ENCODE data around the gene C22orf23. TPM values are rescaled to one million over a fixed set of nuclear protein-coding genes. Genes with fewer than 3 reads are reported as not detected.
"Not testable (repeated sequence)": the region's sequence is repeated elsewhere in the genome, so short reads cannot be mapped to it uniquely, and the experiment has no call there.

The C22orf23 gene
- total RNA-seq, 2 experiments from 2014 or later: not detected

DNA sequence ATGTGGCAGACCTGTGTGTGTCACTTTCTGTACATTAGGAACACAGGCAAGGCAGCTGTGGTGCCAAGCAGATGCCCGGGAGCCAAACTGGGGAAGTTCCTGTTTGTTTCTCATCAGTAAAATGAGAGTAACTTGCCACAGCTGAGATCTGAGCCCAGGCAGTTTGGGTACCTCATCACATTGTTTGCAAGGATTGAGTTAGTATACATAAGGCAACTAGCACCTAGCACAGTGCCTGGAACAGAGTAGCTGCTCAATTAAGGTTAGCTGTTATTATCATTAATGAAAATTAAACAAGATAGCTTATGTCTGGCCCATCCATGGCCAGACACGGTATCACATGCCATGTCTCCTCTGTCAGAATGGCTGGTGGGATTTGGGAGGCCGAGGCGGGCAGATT lies 23.1 kb upstream of the C22orf23 start:
- no peaks in the 10 kb centered on the region for H3K27me3 Mint-ChIP-seq (ENCODE audit: low read depth)
- no peak for DNase-seq
- no peak overlapping the region for H3K27ac Mint-ChIP-seq
- H3K4me1 Mint-ChIP-seq (ENCODE audit: low read depth): no peaks in the 10 kb centered on the region
- POLR2A ChIA-PET: no interaction called here
- H3K4me3 Mint-ChIP-seq: no peak overlapping the region
- H3K9me3 Mint-ChIP-seq (ENCODE audit: insufficient read depth): no peaks in the 10 kb centered on the region
- CTCF ChIA-PET: no interaction called here
- ATAC-seq: no peak
- no peaks in the 10 kb centered on the region for H3K36me3 Mint-ChIP-seq (ENCODE audit: low read depth)

GRCh38 chr22:37976022-37976421 lies 22.6 kb upstream of the C22orf23 start:
- H3K27me3 Mint-ChIP-seq (ENCODE audit: low read depth); H3K27ac Mint-ChIP-seq; ATAC-seq; H3K4me3 Mint-ChIP-seq; DNase-seq; H3K9me3 Mint-ChIP-seq (ENCODE audit: insufficient read depth); H3K36me3 Mint-ChIP-seq (ENCODE audit: low read depth); POLR2A ChIA-PET; H3K4me1 Mint-ChIP-seq (ENCODE audit: low read depth); CTCF ChIA-PET: not testable (repeated sequence)

GRCh38 chr22:37975153-37975552 lies 21.8 kb upstream of the C22orf23 start:
- no peak for ATAC-seq
- POLR2A ChIA-PET: no interaction called here
- Mint-ChIP-seq H3K9me3 (ENCODE audit: insufficient read depth) (no peaks in the 10 kb centered on the region), H3K27ac (peak overlapping the region; percentile 11), H3K27me3 (ENCODE audit: low read depth) (no peaks in the 10 kb centered on the region), H3K4me1 (ENCODE audit: low read depth) (no peaks in the 10 kb centered on the region), H3K4me3 (no peak overlapping the region), H3K36me3 (ENCODE audit: low read depth) (no peaks in the 10 kb centered on the region)
- CTCF ChIA-PET: no interaction called here
- DNase-seq: no peak

DNA sequence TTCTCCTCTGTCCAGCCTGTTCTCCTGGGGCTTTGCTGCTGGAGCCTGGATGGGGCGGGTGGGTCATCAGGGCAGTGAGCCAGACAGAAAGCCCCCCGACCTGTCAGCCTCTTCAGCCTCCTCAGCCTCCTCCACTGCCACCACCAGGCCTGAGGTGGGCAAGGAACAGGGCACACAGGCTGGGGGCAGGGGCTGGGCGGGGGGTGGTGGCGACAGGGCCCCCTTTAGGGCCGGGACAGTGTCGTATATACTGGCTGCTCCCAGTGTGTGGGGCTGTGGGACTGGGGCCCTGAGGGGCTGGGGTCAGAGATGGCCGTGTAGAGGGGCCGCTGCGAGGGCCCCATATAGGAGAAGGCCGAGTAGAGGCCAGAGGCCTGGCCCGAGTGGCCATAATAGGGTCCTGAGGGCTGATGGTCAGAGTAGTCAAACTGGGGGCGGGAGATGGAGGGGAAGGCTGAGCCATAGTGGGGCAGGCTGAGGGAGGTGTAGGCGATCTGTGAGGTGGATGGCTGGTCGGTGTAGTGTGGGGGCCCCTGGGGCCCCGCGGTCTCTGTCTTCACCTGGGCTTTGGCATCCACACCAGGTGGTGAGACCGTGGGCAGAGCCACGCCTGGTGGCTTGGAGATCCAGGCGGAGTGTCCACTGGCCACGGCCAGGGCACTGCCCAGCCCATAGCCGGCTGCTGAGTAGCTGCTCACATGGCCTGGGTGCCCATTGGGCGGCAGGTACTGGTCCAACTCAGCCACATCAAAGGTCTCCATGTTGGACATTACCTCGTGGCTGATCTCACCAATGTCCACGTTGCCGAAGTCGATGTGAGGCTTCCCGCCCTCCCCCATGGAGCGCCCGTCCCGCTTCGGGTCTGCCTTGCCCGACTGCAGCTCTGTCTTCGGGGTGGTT lies 20.1 kb upstream of the C22orf23 start:
- ATAC-seq (no peak), DNase-seq (no peak)
- Mint-ChIP-seq H3K27ac (no peak overlapping the region), H3K27me3 (ENCODE audit: low read depth) (no peaks in the 10 kb centered on the region), H3K36me3 (ENCODE audit: low read depth) (peaks cover 8% of the 10 kb centered on the region), H3K4me3 (no peak overlapping the region), H3K9me3 (ENCODE audit: insufficient read depth) (no peaks in the 10 kb centered on the region), H3K4me1 (ENCODE audit: low read depth) (no peaks in the 10 kb centered on the region)
- ChIA-PET CTCF (no interaction called here), POLR2A (no interaction called here)

DNA sequence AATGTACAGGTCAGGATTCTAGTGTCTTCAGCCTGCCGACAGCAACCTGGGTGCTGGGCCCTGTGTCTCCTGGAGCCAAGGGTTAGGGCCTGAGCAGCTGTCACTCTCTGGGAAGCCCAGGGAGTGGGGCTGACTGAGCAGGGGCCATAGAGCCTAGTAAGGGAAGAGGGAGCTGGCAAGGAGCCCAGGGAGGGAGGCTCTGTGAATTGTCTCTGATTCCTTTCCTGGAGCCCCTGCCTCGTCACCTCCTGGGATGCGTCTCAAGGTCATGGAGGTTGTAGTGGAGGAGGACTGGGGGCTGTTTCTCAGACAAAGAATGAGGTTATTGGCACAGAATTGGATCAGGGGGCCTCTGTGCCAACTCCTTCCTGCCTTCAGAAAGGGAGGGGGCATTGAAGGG lies 19.1 kb upstream of the C22orf23 start:
- Mint-ChIP-seq H3K27ac (no peak overlapping the region), H3K27me3 (ENCODE audit: low read depth) (no peaks in the 10 kb centered on the region), H3K9me3 (ENCODE audit: insufficient read depth) (no peaks in the 10 kb centered on the region), H3K4me3 (no peak overlapping the region), H3K4me1 (ENCODE audit: low read depth) (no peaks in the 10 kb centered on the region), H3K36me3 (ENCODE audit: low read depth) (peaks cover 16% of the 10 kb centered on the region)
- DNase-seq (no peak), ATAC-seq (no peak)
- CTCF ChIA-PET: no interaction called here
- POLR2A ChIA-PET: no interaction called here

DNA sequence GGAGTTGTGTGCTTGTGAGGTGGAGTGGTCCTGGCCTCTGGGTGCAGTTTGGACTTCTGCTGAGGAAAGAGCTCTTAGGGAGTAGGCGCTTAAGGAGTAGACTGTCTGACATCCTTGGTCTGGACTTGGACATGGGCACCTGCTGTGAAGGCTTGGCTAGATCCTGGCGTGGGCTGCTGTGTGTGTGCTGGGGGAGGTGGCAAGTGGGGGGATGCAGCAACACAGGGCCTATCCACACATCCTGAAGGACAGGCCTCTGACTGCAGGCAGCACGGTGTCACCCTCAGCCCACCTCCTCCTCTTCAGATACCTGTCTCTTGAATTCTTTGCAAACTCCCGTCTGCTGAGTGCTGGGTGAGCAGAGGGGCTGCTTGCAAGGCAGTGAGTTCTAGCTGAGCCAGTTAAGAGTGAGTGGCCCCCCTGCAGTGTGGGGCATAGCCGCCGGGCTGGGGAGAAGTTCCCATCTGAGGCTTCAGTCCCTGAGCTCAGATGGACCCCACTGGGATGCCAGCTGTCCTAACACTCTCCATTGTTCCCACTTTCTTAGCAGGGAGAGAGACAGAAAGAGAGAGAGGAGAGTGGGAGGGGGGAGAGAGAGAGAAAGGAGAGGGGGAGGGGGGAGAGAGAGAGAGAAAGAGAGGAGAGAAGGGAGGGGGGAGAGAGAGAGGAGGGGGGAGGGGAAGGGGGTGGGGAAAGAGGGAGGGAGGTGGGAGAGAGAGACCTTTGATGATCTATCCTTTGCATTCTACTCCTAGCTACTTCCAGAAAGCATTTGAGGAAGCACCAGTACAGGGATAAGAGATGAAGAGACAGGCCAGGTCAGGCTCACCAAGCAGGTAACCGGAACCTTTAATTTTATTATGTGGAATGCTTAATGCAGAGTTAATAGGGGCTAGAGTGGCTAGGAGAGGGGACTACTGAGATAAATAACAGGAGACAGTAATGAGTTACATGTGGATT lies 18.4 kb upstream of the C22orf23 start:
- no peak for ATAC-seq
- H3K27ac Mint-ChIP-seq: peak overlapping the region; percentile 19
- CTCF ChIA-PET: interaction anchor here (0.8 kb wide), 1 partner anchor 80 kb away, joined by 3 read pairs; no protein-coding TSS in a partner anchor
- H3K9me3 Mint-ChIP-seq (ENCODE audit: insufficient read depth): no peaks in the 10 kb centered on the region
- POLR2A ChIA-PET: no interaction called here
- peaks cover 20% of the 10 kb centered on the region for H3K36me3 Mint-ChIP-seq (ENCODE audit: low read depth)
- no peaks in the 10 kb centered on the region for H3K27me3 Mint-ChIP-seq (ENCODE audit: low read depth)
- DNase-seq: no peak
- H3K4me3 Mint-ChIP-seq: no peak overlapping the region
- H3K4me1 Mint-ChIP-seq (ENCODE audit: low read depth): no peaks in the 10 kb centered on the region

DNA sequence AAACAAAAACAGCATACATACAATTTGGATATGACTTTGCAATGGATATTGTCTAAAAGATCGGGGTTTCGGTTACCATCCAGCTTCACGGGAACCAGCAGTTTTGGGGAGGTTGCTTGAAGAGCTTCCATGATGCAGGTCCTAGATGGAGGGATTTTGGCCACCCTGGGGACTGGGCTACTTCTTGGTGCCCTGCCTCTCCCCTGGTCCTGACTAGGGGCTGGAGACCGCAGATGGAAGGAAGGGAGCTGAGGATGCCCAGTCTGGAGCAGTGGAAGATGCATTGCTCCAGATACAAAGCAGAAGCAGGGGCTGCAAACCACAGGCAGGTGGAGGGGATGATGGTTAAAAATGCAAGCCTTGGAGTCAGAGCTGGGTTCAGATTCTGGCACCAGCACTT lies 17.5 kb upstream of the C22orf23 start:
- CTCF ChIA-PET: interaction anchor here (0.8 kb wide), 1 partner anchor 81 kb away, joined by 3 read pairs; no protein-coding TSS in a partner anchor
- H3K27ac Mint-ChIP-seq: no peak overlapping the region
- POLR2A ChIA-PET: no interaction called here

GRCh38 chr22:37968452-37969251 lies 15.3 kb upstream of the C22orf23 start:
- H3K9me3 Mint-ChIP-seq (ENCODE audit: insufficient read depth): no peaks in the 10 kb centered on the region
- CTCF ChIA-PET: no interaction called here

More for the DNA sequence above, 17.5 kb upstream of the C22orf23 start:
- Mint-ChIP-seq H3K36me3 (ENCODE audit: low read depth) (peaks cover 23% of the 10 kb centered on the region), H3K4me1 (ENCODE audit: low read depth) (peaks cover 3% of the 10 kb centered on the region), H3K9me3 (ENCODE audit: insufficient read depth) (no peaks in the 10 kb centered on the region), H3K4me3 (no peak overlapping the region), H3K27me3 (ENCODE audit: low read depth) (no peaks in the 10 kb centered on the region)
- no peak for ATAC-seq
- no peak for DNase-seq

GRCh38 chr22:37967637-37968451 lies 14.4 kb upstream of the C22orf23 start:
- no peak overlapping the region for H3K27ac Mint-ChIP-seq
- POLR2A ChIA-PET: no interaction called here

More at GRCh38 chr22:37968452-37969251, 15.3 kb upstream of the C22orf23 start:
- DNase-seq (no peak), ATAC-seq (no peak)
- H3K27me3 Mint-ChIP-seq (ENCODE audit: low read depth): no peaks in the 10 kb centered on the region
- H3K36me3 Mint-ChIP-seq (ENCODE audit: low read depth): peaks cover 29% of the 10 kb centered on the region
- POLR2A ChIA-PET: interaction anchor here (0.6 kb wide), 1 partner anchor 125 kb away, joined by 3 read pairs; no protein-coding TSS in a partner anchor
- H3K27ac Mint-ChIP-seq: no peak overlapping the region
- H3K4me3 Mint-ChIP-seq: no peak overlapping the region
- peaks cover 4% of the 10 kb centered on the region for H3K4me1 Mint-ChIP-seq (ENCODE audit: low read depth)

DNA sequence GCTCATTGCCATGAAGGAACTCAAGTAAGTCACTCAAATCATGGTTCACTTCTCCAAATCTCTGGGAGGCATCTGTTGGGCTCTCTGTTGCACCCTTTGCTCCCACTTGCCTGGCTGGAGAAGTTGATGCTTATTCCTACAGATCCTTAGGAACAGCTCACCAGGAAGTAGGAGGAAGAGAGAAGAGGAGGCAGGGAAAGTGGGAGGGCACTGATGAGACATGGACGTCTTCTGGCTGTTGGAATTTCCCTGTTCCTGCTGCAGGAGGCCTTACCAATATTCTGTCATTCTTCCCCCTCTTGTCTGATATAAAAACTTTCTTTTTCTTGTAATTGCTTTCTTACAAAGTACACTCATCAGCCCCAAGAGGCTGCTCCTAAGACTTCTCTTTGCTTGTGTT lies 13.7 kb upstream of the C22orf23 start:
- Mint-ChIP-seq H3K4me3 (no peak overlapping the region), H3K4me1 (ENCODE audit: low read depth) (peaks cover 4% of the 10 kb centered on the region), H3K27me3 (ENCODE audit: low read depth) (no peaks in the 10 kb centered on the region), H3K36me3 (ENCODE audit: low read depth) (peaks cover 32% of the 10 kb centered on the region), H3K27ac (no peak overlapping the region), H3K9me3 (ENCODE audit: insufficient read depth) (no peaks in the 10 kb centered on the region)
- CTCF ChIA-PET: interaction anchor here (1.3 kb wide), 1 partner anchor 149 kb away, joined by 4 read pairs; no protein-coding TSS in a partner anchor
- POLR2A ChIA-PET: no interaction called here
- ATAC-seq (no peak), DNase-seq (no peak)

More at GRCh38 chr22:37967637-37968451, 14.4 kb upstream of the C22orf23 start:
- Mint-ChIP-seq H3K9me3 (ENCODE audit: insufficient read depth) (no peaks in the 10 kb centered on the region), H3K4me1 (ENCODE audit: low read depth) (peaks cover 4% of the 10 kb centered on the region), H3K4me3 (no peak overlapping the region), H3K36me3 (ENCODE audit: low read depth) (peaks cover 29% of the 10 kb centered on the region), H3K27me3 (ENCODE audit: low read depth) (no peaks in the 10 kb centered on the region)
- CTCF ChIA-PET: interaction anchor here (1.3 kb wide), 1 partner anchor 149 kb away, joined by 4 read pairs; no protein-coding TSS in a partner anchor
- ATAC-seq: no peak
- no peak for DNase-seq
